GM21526 (cell line): ENCODE data around the gene CD300LF.

Experiments used
- ATAC-seq: cut with Tn5 transposase; IDR thresholded peaks from one replicate; pipeline ENCODE4 v1.9.1; 2021; ENCODE audit warnings: moderate library complexity; ENCODE audit not compliant: unreplicated experiment, low FRiP score

Gene CD300LF

GRCh38 chr17:74694081-74694480 is 18.6 kb downstream of the CD300LF start:
- ATAC-seq: no peak

DNA sequence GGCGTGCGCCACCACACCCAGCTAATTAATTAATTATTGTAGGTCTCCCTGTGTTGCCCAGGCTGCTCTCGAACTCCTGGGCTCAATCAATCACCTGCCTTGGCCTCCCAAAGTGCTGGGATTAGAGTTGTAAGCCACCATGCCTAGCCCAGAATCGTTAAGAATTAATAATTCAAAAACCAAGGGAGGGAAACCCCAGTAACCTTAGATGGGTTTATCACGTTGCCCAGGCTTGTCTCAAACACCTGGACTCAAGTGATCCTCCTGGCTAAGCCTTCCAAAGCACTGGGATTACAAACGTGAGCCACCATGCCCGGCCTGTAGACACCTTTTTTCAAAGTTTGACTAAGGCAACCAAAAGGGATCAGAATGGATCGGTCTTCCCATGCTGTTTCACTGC is 21.6 kb downstream of the CD300LF start:
- ATAC-seq: no peak

- ATAC-seq: no peak
Measured at GRCh38 chr17:74690409-74690825, 22.3 kb downstream of the CD300LF start.

DNA sequence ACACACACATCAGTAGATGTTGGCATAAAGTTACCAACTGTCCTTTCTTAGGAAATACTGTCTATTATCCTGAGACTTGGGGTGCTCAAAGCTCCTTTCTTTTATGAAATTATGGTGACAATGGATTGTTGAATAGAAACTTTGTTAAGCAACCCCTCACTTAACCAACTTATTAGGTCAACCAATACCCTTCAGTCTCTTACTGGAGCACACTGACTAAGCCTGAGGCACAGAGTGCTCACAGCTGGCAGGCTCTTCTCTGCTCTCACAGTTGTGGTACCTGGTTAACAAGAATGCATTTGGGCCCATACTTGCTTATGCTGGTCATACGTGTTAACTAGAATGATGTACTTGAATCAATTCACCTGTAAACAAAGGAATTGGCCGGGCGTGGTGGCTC is 24.8 kb downstream of the CD300LF start:
- ATAC-seq: no peak

GRCh38 chr17:74686761-74687160 is 26.0 kb downstream of the CD300LF start:
- ATAC-seq: no peak

DNA sequence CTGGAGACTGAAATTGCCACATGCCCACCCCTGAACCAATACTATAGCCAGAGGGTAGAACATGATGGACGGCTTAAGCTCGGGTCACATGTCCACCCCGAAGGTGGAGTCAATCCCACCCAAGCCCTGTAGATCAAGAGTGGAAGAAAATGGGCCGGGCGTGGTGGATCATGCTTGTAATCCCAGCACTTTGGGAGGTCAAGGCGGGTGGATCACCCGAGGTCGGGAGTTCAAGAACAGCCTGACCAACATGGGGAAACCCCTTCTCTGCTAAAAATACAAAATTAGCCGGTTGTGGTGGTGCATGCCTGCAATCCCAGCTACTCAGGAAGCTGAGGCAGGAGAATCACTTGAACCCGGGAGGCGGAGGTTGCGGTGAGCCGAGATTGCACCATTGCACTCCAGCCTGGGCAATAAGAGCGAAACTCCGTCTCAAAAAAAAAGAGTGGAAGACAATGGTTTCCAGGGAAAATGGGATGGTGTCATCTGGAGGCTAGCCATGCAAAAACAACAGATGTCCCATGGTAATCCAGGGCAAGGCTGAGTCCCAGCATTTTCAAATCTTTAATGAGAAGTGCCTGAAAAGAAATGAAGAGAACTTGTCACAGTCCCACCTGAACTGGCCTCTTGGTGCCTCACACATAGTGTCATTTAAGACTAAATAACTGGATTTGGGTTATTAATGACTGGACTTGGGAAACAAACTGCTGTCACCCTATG is 30.1 kb downstream of the CD300LF start:
- no peak for ATAC-seq

DNA sequence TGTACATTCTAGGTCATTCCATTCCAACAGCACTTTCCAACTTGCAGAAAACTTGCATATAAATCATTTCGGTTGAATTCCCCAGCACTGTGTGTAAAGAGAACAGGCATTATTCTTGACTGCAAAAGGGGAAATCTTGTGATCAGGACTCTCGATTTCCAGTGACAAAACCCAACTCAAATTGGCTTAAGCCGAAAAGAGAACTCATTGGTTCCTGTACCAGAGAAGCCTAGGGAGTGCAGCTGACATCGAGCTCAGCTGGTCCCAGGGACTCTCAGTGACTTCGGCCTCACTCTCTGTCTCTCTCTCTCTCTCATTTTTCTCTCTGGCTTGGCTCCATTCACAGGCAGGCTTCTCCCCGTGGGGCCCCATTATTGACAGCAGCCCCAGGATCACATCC is 30.7 kb downstream of the CD300LF start:
- no peak for ATAC-seq

DNA sequence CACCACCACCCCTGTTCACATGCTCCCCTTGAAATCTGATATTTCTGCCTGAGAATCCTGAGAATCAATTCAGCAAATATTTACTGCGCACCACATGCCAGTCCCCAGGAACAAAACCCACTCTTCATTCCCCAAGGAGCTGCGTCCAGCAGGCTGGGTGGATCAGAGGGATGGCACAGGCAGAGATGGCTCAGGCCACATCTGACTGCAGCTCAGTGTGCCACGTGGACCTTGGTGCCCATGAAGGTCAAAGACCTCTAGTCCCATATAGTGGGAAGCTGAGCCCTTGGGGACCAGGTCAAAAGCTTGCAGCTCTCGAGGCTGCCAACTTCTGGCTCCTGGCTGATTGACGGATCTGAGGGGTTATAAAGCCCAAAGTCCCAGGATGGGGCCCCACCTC is 31.8 kb downstream of the CD300LF start:
- no peak for ATAC-seq

DNA sequence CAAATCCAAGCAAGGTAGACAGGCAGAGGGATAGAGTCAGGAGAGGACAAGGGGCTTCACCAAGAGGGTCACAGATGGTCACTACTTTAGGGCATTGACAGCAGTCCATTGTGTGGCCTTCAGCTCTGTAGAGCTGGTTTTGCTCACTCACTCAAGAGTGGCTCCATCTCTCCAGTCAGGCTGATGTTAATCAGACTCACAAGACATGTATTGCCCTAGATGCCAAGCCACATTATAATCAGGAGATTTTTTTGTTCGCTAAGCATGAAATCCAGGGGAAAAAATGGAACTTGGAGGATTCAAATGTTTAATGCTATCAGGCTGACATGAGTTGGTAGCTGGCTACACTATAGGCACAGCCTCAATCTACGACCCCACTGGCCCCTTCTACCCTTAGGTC is 32.5 kb downstream of the CD300LF start:
- ATAC-seq: no peak

GRCh38 chr17:74679374-74679773 is 33.3 kb downstream of the CD300LF start:
- no peak for ATAC-seq

- no peak for ATAC-seq
Measured at GRCh38 chr17:74678541-74678940, 34.2 kb downstream of the CD300LF start.

- ATAC-seq: no peak
Measured at GRCh38 chr17:74677558-74678466, 34.9 kb downstream of the CD300LF start.

GRCh38 chr17:74671031-74671771 is 41.5 kb downstream of the CD300LF start:
- ATAC-seq: no peak

DNA sequence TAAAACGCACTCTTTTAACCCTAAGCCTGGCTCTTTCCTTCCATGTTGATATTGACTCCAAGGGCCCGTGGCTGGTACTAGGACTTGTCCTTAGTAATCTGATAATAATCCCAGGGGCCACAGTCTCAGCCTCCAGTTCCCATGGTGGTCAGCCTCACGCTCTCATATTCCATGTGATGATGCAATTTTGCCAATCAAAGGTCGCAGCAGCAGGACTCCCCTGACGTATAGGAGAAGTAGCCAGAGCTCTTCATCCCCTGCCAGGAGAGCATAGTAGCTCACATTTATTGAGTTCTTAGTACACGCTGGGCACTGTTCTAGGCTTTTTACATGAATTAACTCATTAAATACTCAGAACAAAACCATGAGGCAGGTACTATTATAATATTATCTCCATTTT is 42.4 kb downstream of the CD300LF start:
- no peak for ATAC-seq

GRCh38 chr17:74663561-74663960 is 49.2 kb downstream of the CD300LF start:
- no peak for ATAC-seq

DNA sequence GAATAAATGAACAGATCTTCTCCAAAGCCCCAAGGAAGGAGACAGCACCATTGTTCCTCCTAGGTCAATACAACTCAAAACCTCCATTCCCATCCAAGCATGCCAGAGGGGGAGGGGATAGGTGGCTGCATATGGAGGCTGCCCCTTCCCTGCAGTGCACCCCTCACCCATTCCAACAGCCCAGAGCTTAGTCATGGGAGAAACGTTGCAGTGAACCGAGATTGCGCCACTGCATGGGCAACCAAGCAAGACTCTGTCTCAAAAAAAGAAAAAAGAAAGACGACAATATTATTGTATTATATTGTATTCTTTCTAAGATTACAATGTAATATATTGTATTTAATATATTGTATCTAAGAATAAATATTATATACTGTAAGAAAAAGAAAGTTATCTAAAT is 52.8 kb downstream of the CD300LF start:
- no peak for ATAC-seq

GRCh38 chr17:74658620-74659019 is 54.1 kb downstream of the CD300LF start:
- no peak for ATAC-seq

DNA sequence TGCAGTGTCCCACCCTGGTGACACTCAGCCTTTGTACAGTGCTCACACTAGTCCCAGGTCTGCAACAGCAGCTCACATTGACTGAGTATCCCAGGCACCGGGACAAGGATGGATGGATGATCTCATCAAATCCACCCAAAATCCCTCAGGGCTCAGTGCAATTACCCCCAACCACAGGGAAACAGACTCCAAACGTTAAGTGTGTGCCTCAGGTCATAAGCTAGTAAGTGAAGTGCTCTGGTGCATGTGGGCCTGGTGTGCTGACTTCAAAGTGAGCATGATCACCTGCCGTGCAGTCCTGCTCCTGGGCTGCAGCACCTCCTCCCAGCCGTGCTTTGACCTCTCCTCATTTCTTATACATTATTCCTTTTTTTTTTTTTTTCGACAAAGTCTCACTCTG is 58.0 kb downstream of the CD300LF start:
- ATAC-seq: no peak

DNA sequence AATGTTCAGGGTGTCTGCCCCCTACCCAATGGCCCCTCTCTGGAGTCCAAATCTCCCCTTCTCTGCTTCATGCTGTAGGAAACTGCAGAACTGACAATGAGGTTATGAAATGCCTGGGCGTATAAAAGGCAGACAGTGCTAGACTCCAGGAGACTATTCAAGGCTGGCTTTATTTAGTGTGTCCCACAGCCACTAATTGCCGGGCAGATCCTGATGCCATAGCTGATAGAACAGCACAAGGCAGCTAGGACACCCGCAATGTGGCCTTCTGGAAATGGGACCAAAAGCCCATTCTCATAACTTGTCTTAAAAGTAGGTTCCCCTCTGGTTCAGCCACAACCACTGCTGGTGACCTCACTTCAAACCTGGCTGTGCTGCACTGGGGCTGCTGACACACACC is 60.7 kb downstream of the CD300LF start:
- no peak for ATAC-seq

DNA sequence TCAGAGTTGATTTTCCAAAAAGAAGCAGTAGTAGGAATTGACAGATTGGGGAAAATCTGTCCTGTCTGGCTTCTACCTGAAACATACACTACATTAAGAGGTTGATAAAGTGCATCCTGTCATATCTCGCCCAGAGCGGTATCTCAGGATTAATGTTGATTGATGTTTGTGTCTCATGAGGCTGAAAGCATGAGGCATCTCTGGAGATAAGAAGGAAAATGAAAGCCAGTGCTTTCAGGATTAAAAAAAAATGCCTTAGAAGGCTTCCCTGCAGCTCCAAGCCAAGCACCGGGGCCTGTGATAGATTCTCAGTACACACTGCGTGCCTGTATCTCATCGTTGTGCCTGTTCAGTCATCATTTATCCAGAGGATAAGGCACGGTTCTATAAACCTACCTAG is 62.8 kb downstream of the CD300LF start:
- no peak for ATAC-seq
